ENCODE data around the gene DGKB. TPM values are rescaled to one million over a fixed set of nuclear protein-coding genes. Genes with fewer than 3 reads are reported as not detected.

The DGKB gene
- polyA plus RNA-seq, 1 of the 3 experiments (the other 2 are of a cell fraction), result 2.1 TPM

DNA sequence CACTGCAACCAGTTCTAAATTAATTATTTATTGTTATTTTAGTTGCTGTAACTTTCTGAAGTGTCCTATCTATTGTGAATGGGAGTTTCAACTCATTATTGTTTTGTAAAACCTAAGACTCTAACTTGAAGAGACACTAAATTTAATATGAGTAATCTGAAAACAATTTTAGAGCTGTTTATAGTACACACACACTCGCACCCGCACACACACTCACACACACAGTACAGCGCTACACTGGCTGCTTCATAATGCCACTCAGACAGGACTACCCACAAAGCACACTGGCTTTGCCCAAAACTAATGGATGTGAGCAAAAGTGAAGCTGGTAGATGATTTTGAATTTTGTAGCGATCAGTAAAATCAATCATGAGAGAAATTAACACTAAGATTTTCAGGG is 674.2 kb downstream of the DGKB start:
- Histone ChIP-seq H3F3A (replicated peaks; ENCODE audit: insufficient read depth) (no peaks in the 10 kb centered on the region), H3K27me3 (ENCODE audit: insufficient read depth) (no peaks in the 10 kb centered on the region), H2AFZ (ENCODE audit: low read depth) (no peak overlapping the region), H3K36me3 (replicated peaks in 1 of 2; ENCODE audit: control insufficient read depth in 1 of 2, insufficient read depth in 2 of 2, low read length in 1 of 2) (no peaks in the 10 kb centered on the region), H3K27ac (ENCODE audit: low read depth in 2 of 2, low read length in 1 of 2) (no peak overlapping the region), H4K20me1 (ENCODE audit: insufficient read depth) (no peaks in the 10 kb centered on the region), H3K4me1 (ENCODE audit: control insufficient read depth in 1 of 2, insufficient read depth in 2 of 2, low read depth in 1 of 2, low read length in 1 of 2) (peaks cover 2 to 4% of the 10 kb centered on the region in 2 experiments; a peak in 3 of 4 replicates), H3K79me2 (ENCODE audit: insufficient read depth) (no peaks in the 10 kb centered on the region), H3K4me3 (ENCODE audit: low read depth in 2 of 2, low read length in 1 of 2) (no peak overlapping the region), H3K4me2 (no peak overlapping the region), H3K9ac (no peak overlapping the region), H3K9me2 (no peaks in the 10 kb centered on the region), H3K9me3 (no peaks in the 10 kb centered on the region)
- 89% methylated on average over 4 of the region's 4 CpGs for WGBS (ENCODE audit: low lambda C conversion rate)
- POLR2A ChIA-PET, result no interaction called here
- DNase-seq, result no peak
- no peak for TF ChIP-seq SIN3A (IDR thresholded peaks at IDR 0.05; ENCODE audit: borderline replicate concordance, low read depth, low read length)
- TF ChIP-seq FOXM1 (IDR thresholded peaks at IDR 0.05; ENCODE audit: low read depth), result no peak
- no peak for TF ChIP-seq POLR2AphosphoS5 (IDR thresholded peaks at IDR 0.05; ENCODE audit: low read depth, low read length)
- TF ChIP-seq, protein P1, sequence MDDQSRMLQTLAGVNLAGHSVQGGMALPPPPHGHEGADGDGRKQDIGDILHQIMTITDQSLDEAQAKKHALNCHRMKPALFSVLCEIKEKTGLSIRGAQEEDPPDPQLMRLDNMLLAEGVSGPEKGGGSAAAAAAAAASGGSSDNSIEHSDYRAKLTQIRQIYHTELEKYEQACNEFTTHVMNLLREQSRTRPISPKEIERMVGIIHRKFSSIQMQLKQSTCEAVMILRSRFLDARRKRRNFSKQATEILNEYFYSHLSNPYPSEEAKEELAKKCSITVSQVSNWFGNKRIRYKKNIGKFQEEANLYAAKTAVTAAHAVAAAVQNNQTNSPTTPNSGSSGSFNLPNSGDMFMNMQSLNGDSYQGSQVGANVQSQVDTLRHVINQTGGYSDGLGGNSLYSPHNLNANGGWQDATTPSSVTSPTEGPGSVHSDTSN (IDR thresholded peaks at IDR 0.05), result no peak
- TF ChIP-seq, protein P2, sequence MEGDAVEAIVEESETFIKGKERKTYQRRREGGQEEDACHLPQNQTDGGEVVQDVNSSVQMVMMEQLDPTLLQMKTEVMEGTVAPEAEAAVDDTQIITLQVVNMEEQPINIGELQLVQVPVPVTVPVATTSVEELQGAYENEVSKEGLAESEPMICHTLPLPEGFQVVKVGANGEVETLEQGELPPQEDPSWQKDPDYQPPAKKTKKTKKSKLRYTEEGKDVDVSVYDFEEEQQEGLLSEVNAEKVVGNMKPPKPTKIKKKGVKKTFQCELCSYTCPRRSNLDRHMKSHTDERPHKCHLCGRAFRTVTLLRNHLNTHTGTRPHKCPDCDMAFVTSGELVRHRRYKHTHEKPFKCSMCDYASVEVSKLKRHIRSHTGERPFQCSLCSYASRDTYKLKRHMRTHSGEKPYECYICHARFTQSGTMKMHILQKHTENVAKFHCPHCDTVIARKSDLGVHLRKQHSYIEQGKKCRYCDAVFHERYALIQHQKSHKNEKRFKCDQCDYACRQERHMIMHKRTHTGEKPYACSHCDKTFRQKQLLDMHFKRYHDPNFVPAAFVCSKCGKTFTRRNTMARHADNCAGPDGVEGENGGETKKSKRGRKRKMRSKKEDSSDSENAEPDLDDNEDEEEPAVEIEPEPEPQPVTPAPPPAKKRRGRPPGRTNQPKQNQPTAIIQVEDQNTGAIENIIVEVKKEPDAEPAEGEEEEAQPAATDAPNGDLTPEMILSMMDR (IDR thresholded peaks at IDR 0.05), result no peak
- TF ChIP-seq, protein P3, sequence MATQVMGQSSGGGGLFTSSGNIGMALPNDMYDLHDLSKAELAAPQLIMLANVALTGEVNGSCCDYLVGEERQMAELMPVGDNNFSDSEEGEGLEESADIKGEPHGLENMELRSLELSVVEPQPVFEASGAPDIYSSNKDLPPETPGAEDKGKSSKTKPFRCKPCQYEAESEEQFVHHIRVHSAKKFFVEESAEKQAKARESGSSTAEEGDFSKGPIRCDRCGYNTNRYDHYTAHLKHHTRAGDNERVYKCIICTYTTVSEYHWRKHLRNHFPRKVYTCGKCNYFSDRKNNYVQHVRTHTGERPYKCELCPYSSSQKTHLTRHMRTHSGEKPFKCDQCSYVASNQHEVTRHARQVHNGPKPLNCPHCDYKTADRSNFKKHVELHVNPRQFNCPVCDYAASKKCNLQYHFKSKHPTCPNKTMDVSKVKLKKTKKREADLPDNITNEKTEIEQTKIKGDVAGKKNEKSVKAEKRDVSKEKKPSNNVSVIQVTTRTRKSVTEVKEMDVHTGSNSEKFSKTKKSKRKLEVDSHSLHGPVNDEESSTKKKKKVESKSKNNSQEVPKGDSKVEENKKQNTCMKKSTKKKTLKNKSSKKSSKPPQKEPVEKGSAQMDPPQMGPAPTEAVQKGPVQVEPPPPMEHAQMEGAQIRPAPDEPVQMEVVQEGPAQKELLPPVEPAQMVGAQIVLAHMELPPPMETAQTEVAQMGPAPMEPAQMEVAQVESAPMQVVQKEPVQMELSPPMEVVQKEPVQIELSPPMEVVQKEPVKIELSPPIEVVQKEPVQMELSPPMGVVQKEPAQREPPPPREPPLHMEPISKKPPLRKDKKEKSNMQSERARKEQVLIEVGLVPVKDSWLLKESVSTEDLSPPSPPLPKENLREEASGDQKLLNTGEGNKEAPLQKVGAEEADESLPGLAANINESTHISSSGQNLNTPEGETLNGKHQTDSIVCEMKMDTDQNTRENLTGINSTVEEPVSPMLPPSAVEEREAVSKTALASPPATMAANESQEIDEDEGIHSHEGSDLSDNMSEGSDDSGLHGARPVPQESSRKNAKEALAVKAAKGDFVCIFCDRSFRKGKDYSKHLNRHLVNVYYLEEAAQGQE (IDR thresholded peaks at IDR 0.05; ENCODE audit: low read depth, low read length), result no peak
- TF ChIP-seq, protein P4, sequence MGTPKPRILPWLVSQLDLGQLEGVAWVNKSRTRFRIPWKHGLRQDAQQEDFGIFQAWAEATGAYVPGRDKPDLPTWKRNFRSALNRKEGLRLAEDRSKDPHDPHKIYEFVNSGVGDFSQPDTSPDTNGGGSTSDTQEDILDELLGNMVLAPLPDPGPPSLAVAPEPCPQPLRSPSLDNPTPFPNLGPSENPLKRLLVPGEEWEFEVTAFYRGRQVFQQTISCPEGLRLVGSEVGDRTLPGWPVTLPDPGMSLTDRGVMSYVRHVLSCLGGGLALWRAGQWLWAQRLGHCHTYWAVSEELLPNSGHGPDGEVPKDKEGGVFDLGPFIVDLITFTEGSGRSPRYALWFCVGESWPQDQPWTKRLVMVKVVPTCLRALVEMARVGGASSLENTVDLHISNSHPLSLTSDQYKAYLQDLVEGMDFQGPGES (IDR thresholded peaks at IDR 0.05; ENCODE audit: low read depth, low read length), result no peak
- TF ChIP-seq ELF1 (IDR thresholded peaks at IDR 0.05), result no peak
- TF ChIP-seq RCOR1 (IDR thresholded peaks at IDR 0.05; ENCODE audit: low read length), result no peak
- TF ChIP-seq GATA2 (CRISPR knock-in tag; IDR thresholded peaks at IDR 0.05), result no peak
- no peak for TF ChIP-seq MXI1 (IDR thresholded peaks at IDR 0.05; ENCODE audit: low read depth, low read length)
- TF ChIP-seq FOXJ3 (CRISPR knock-in tag; IDR thresholded peaks at IDR 0.05), result no peak
- TF ChIP-seq YY1 (IDR thresholded peaks at IDR 0.05; ENCODE audit: low read depth), result no peak
- TF ChIP-seq, protein P5, sequence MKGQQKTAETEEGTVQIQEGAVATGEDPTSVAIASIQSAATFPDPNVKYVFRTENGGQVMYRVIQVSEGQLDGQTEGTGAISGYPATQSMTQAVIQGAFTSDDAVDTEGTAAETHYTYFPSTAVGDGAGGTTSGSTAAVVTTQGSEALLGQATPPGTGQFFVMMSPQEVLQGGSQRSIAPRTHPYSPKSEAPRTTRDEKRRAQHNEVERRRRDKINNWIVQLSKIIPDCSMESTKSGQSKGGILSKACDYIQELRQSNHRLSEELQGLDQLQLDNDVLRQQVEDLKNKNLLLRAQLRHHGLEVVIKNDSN (IDR thresholded peaks at IDR 0.05; ENCODE audit: borderline replicate concordance, low read depth), result no peak
- TF ChIP-seq EP300 (IDR thresholded peaks at IDR 0.05; ENCODE audit: borderline replicate concordance in 1 of 2, low read depth in 1 of 2, low read length in 1 of 2), result no peak
- CTCF ChIA-PET, result no interaction called here

Data from SK-N-SH (cell line).